Neural progenitor cell (in vitro differentiated cells): ENCODE results near the gene ZNF423. TPM values are rescaled to one million over a fixed set of nuclear protein-coding genes. Genes with fewer than 3 reads are reported as not detected.
"Not testable (repeated sequence)": the region's sequence is repeated elsewhere in the genome, so short reads cannot be mapped to it uniquely, and the experiment has no call there.

ENCODE experiments used
- DNase-seq: peaks from one replicate; pipeline ENCODE4 v3.0.0-alpha.2; 2016; ENCODE audit warnings: low spot score
- H2AFZ ChIP-seq: fragments of 200-600 bp; sonication (generic); replicated peaks from 2 replicates; pipeline ENCODE4 v1.6.1; 2016; ENCODE audit warnings: antibody characterized with exemption
- H3F3A ChIP-seq: fragments of 200-600 bp; sonication (generic); 2 replicates; pipeline ENCODE4 v1.6.1; 2016; ENCODE audit warnings: antibody characterized with exemption, low read depth
- H3K27ac ChIP-seq: fragments of 200-600 bp; sonication (generic); 2 replicates; pipeline ENCODE4 v1.5.1; 2016; ENCODE audit warnings: mild to moderate bottlenecking
- H3K27me3 ChIP-seq: fragments of 200-600 bp; sonication (generic); 2 replicates; pipeline ENCODE4 v1.6.1; 2016; ENCODE audit warnings: mild to moderate bottlenecking, moderate library complexity
- H3K36me3 ChIP-seq: fragments of 200-600 bp; sonication (generic); 2 replicates; pipeline ENCODE4 v1.5.1; 2016
- H3K4me1 ChIP-seq: fragments of 200-600 bp; sonication (generic); 2 replicates; pipeline ENCODE4 v1.6.1; 2016; ENCODE audit warnings: mixed run types
- H3K4me2 ChIP-seq: fragments of 200-600 bp; sonication (generic); 2 replicates; pipeline ENCODE4 v1.6.1; 2016
- H3K4me3 ChIP-seq: fragments of 200-600 bp; sonication (generic); 2 replicates; pipeline ENCODE4 v1.5.1; 2016
- H3K79me2 ChIP-seq: fragments of 200-600 bp; sonication (generic); 2 replicates; pipeline ENCODE4 v1.6.1; 2016; ENCODE audit warnings: low read depth
- H3K9ac ChIP-seq: fragments of 200-600 bp; sonication (generic); 2 replicates; pipeline ENCODE4 v1.6.1; 2016
- H3K9me3 ChIP-seq: fragments of 200-600 bp; sonication (generic); 2 replicates; pipeline ENCODE4 v1.5.1; 2016; ENCODE audit warnings: low read depth
- H4K20me1 ChIP-seq: fragments of 200-600 bp; sonication (generic); 2 replicates; pipeline ENCODE4 v1.6.1; 2016; ENCODE audit warnings: low read depth
- H3K27ac Mint-ChIP-seq: 3 replicates; pipeline ENCODE4 v1.8.0; 2021; ENCODE audit warnings: mixed read lengths
- H3K27me3 Mint-ChIP-seq: 2 replicates; pipeline ENCODE4 v1.8.0; 2022; ENCODE audit warnings: low read depth, mild to moderate bottlenecking, inconsistent platforms, moderate library complexity, mixed read lengths; ENCODE audit not compliant: insufficient read depth
- H3K36me3 Mint-ChIP-seq: 3 replicates; pipeline ENCODE4 v1.8.0; 2021; ENCODE audit warnings: mixed read lengths
- H3K4me1 Mint-ChIP-seq: 3 replicates; pipeline ENCODE4 v1.8.0; 2021; ENCODE audit warnings: mixed read lengths
- H3K4me3 Mint-ChIP-seq: 3 replicates; pipeline ENCODE4 v1.8.0; 2021; ENCODE audit warnings: mild to moderate bottlenecking, moderate library complexity, mixed read lengths
- H3K9me3 Mint-ChIP-seq: 3 replicates; pipeline ENCODE4 v1.8.0; 2020; ENCODE audit warnings: mixed read lengths
- CTCF ChIP-seq: fragments of 200-600 bp; sonication (generic); IDR thresholded peaks from 2 replicates; pipeline ENCODE4 v1.5.1; 2017; ENCODE audit warnings: antibody characterized with exemption, mild to moderate bottlenecking
- EZH2 ChIP-seq: fragments of 200-600 bp; sonication (generic); IDR thresholded peaks from 2 replicates; pipeline ENCODE4 v1.6.1; 2017; ENCODE audit warnings: antibody characterized with exemption, mild to moderate bottlenecking, moderate library complexity
- EZH2phosphoT487 ChIP-seq: fragments of 200-600 bp; sonication (generic); IDR thresholded peaks from 2 replicates; pipeline ENCODE4 v1.6.1; 2017; ENCODE audit warnings: antibody characterized with exemption
- total RNA-seq: library from RNA; depleted of rRNA; stranded (reverse); fragments of >200 nt; gene quantifications from 2 replicates; pipeline ENCODE4 v1.2.3, GENCODE V29; 2015; ENCODE audit warnings: low replicate concordance

Gene ZNF423
- total RNA-seq, 1 donor from 2014 or later = 21.9 TPM

DNA sequence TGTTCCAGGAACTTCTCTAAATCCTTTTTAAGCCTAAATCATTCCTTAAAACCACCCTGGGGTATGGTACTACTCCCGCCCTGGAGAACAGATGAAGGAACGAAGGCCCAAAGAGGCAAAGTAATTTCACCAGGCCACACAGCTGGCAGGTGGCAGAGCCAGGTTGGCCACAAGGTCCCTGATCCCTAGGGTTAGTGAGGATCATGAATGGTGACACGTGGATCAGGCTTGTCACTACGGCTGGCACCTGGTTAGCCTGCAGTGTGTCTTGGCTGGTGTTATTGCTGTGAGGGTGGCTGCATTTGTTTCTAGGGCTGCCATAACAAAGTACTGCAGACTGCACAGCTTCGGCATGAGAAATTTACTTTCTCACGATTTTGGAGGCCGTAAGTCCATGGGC is 26.0 kb upstream of the ZNF423 start:
- Histone ChIP-seq H3K4me1 (peaks cover 33% of the 10 kb centered on the region), H3K4me2 (no peak overlapping the region), H3K9me3 (no peaks in the 10 kb centered on the region), H4K20me1 (no peaks in the 10 kb centered on the region), H2AFZ (no peak overlapping the region), H3K36me3 (no peaks in the 10 kb centered on the region), H3K4me3 (no peak overlapping the region), H3K79me2 (no peaks in the 10 kb centered on the region), H3K9ac (no peak overlapping the region), H3K27ac (no peak overlapping the region), H3K27me3 (no peaks in the 10 kb centered on the region), H3F3A (peaks cover 18% of the 10 kb centered on the region)
- no peak for DNase-seq
- H3K4me1 Mint-ChIP-seq = peaks cover 45% of the 10 kb centered on the region
- no peak overlapping the region for H3K4me3 Mint-ChIP-seq
- H3K9me3 Mint-ChIP-seq = no peaks in the 10 kb centered on the region
- H3K27ac Mint-ChIP-seq = no peak overlapping the region
- H3K27me3 Mint-ChIP-seq = peaks cover 16% of the 10 kb centered on the region
- TF ChIP-seq EZH2phosphoT487 (no peak), CTCF (no peak), EZH2 (no peak)
- H3K36me3 Mint-ChIP-seq = no peaks in the 10 kb centered on the region

DNA sequence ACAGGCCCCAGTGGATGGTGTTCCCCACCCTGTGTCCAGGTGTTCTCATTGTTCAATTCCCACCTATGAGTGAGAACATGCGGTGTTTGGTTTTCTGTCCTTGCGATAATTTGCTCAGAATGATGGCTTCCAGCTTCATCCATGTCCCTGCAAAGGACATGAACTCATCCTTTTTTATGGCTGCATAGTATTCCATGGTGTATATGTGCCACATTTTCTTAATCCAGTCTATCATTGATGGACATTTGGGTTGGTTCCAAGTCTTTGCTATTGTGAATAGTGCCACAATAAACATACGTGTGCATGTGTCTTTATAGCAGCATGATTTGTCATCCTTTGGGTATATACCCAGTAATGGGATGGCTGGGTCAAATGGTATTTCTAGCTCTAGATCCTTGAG is 22.6 kb upstream of the ZNF423 start:
- DNase-seq, H2AFZ ChIP-seq, H3K4me3 Mint-ChIP-seq, H3K36me3 Mint-ChIP-seq, H3K27ac Mint-ChIP-seq, H3K36me3 ChIP-seq, H3K79me2 ChIP-seq, H3K4me3 ChIP-seq, H3K27me3 ChIP-seq, H4K20me1 ChIP-seq, H3K9me3 Mint-ChIP-seq, H3K27ac ChIP-seq, H3K9me3 ChIP-seq, H3K9ac ChIP-seq, H3K4me2 ChIP-seq: not testable (repeated sequence)
- Histone ChIP-seq H3K4me1 (peaks cover 33% of the 10 kb centered on the region), H3F3A (peaks cover 38% of the 10 kb centered on the region)
- H3K27me3 Mint-ChIP-seq = peaks cover 11% of the 10 kb centered on the region
- H3K4me1 Mint-ChIP-seq = peaks cover 39% of the 10 kb centered on the region

DNA sequence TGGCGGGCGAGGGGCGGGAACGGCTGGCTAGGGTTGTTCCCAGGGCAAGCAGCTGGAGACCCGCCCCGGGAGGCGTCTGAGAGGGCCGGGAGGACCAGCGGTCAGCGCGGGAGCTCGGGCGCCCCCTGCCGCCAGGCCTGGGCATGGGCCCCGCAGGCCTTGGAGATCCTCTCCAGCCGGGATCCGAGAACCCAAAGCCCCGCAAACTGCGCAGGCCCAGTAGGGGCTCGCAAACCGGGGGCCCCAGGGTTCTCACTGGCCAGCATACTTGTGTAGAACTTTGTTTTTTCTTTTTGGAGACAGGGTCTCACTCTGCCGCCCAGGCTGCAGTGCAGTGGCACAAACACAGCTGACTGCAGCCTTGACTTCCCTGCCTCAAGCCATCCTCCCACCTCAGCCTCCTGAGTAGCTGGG is 20.8 kb upstream of the ZNF423 start:
- Histone ChIP-seq H3K27ac (no peak overlapping the region), H3K4me2 (peak overlapping the region; percentile 74), H3K79me2 (no peaks in the 10 kb centered on the region), H4K20me1 (no peaks in the 10 kb centered on the region), H3K27me3 (no peaks in the 10 kb centered on the region), H2AFZ (peak overlapping the region; percentile 27), H3K9me3 (no peaks in the 10 kb centered on the region), H3K4me1 (peaks cover 29% of the 10 kb centered on the region), H3K4me3 (peak overlapping the region; percentile 26), H3K9ac (no peak overlapping the region), H3K36me3 (no peaks in the 10 kb centered on the region), H3F3A (peaks cover 29% of the 10 kb centered on the region)
- H3K36me3 Mint-ChIP-seq = no peaks in the 10 kb centered on the region
- peak; percentile 83 for DNase-seq
- TF ChIP-seq CTCF = peak; percentile 88
- no peak for TF ChIP-seq EZH2phosphoT487
- no peak for TF ChIP-seq EZH2
- no peaks in the 10 kb centered on the region for H3K9me3 Mint-ChIP-seq
- H3K27me3 Mint-ChIP-seq = peaks cover 10% of the 10 kb centered on the region
- H3K4me1 Mint-ChIP-seq = peaks cover 33% of the 10 kb centered on the region
- no peak overlapping the region for H3K4me3 Mint-ChIP-seq
- no peak overlapping the region for H3K27ac Mint-ChIP-seq

GRCh38 chr16:49875806-49876715 is 20.1 kb upstream of the ZNF423 start:
- H3K4me3 Mint-ChIP-seq = no peak overlapping the region
- Histone ChIP-seq H3K27me3 (no peaks in the 10 kb centered on the region), H4K20me1 (no peaks in the 10 kb centered on the region), H3K4me1 (peaks cover 29% of the 10 kb centered on the region), H2AFZ (peak overlapping the region; percentile 51), H3F3A (peaks cover 29% of the 10 kb centered on the region), H3K9me3 (no peaks in the 10 kb centered on the region), H3K79me2 (no peaks in the 10 kb centered on the region), H3K4me3 (peak overlapping the region; percentile 26), H3K27ac (no peak overlapping the region), H3K36me3 (no peaks in the 10 kb centered on the region), H3K4me2 (peak overlapping the region; percentile 74), H3K9ac (no peak overlapping the region)
- peaks cover 33% of the 10 kb centered on the region for H3K4me1 Mint-ChIP-seq
- H3K27me3 Mint-ChIP-seq = peaks cover 10% of the 10 kb centered on the region
- DNase-seq = peak; percentile 73
- TF ChIP-seq EZH2 (no peak), CTCF (no peak), EZH2phosphoT487 (no peak)
- H3K36me3 Mint-ChIP-seq = no peaks in the 10 kb centered on the region
- no peak overlapping the region for H3K27ac Mint-ChIP-seq
- no peaks in the 10 kb centered on the region for H3K9me3 Mint-ChIP-seq
